ENCODE data around the gene CPNE2. TPM values are rescaled to one million over a fixed set of nuclear protein-coding genes. Genes with fewer than 3 reads are reported as not detected.

Gene CPNE2
- total RNA-seq, 1 experiment from 2014 or later = 43.4 TPM

GRCh38 chr16:57148481-57148880, 56.1 kb downstream of the CPNE2 start:
- CTCF ChIA-PET = no interaction called here
- H3K9me3 ChIP-seq (ENCODE audit: control insufficient read depth, insufficient read depth, low read depth, low read length) = no peaks in the 10 kb centered on the region
- in situ Hi-C loops (cut with HindIII; ENCODE audit: low pct_unique_long_range_greater_than_20kb, low sequenced_read_pairs) (no loop called here), intact Hi-C loops (cut with micrococcal nuclease; ENCODE audit: unreplicated experiment) (loop anchor here (10.0 kb wide), 1 partner anchor 64 kb away; no protein-coding TSS in a partner anchor)
- no peak overlapping the region for H3K4me3 ChIP-seq (ENCODE audit: low read depth in 2 of 2, low read length in 2 of 2)
- H3K36me3 ChIP-seq (ENCODE audit: control insufficient read depth, insufficient read depth, low read length) = 0 out of 2 replicates have a peak, but pooled peaks cover 1% of the 10 kb centered on the region
- no peaks in the 10 kb centered on the region for H3K27me3 ChIP-seq (ENCODE audit: control insufficient read depth, insufficient read depth, low read length)
- H3K27ac ChIP-seq (ENCODE audit: low read length) = no peak overlapping the region
- H3K4me1 ChIP-seq (ENCODE audit: control insufficient read depth, insufficient read depth, low read length) = no peaks in the 10 kb centered on the region
- TF ChIP-seq POLR2AphosphoS5 (IDR thresholded peaks at IDR 0.05; ENCODE audit: low read depth, low read length) = no peak
- TF ChIP-seq, protein P1, sequence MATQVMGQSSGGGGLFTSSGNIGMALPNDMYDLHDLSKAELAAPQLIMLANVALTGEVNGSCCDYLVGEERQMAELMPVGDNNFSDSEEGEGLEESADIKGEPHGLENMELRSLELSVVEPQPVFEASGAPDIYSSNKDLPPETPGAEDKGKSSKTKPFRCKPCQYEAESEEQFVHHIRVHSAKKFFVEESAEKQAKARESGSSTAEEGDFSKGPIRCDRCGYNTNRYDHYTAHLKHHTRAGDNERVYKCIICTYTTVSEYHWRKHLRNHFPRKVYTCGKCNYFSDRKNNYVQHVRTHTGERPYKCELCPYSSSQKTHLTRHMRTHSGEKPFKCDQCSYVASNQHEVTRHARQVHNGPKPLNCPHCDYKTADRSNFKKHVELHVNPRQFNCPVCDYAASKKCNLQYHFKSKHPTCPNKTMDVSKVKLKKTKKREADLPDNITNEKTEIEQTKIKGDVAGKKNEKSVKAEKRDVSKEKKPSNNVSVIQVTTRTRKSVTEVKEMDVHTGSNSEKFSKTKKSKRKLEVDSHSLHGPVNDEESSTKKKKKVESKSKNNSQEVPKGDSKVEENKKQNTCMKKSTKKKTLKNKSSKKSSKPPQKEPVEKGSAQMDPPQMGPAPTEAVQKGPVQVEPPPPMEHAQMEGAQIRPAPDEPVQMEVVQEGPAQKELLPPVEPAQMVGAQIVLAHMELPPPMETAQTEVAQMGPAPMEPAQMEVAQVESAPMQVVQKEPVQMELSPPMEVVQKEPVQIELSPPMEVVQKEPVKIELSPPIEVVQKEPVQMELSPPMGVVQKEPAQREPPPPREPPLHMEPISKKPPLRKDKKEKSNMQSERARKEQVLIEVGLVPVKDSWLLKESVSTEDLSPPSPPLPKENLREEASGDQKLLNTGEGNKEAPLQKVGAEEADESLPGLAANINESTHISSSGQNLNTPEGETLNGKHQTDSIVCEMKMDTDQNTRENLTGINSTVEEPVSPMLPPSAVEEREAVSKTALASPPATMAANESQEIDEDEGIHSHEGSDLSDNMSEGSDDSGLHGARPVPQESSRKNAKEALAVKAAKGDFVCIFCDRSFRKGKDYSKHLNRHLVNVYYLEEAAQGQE (IDR thresholded peaks at IDR 0.05; ENCODE audit: insufficient read depth in 1 of 2, low read depth in 2 of 2, low read length in 1 of 2) = no peak
- no peak for TF ChIP-seq TCF7L2 (IDR thresholded peaks at IDR 0.05; ENCODE audit: low read depth, low read length)
- no peak for TF ChIP-seq SIN3A (IDR thresholded peaks at IDR 0.05; ENCODE audit: borderline replicate concordance, insufficient read depth, low read depth, low read length)
- TF ChIP-seq, protein P2, sequence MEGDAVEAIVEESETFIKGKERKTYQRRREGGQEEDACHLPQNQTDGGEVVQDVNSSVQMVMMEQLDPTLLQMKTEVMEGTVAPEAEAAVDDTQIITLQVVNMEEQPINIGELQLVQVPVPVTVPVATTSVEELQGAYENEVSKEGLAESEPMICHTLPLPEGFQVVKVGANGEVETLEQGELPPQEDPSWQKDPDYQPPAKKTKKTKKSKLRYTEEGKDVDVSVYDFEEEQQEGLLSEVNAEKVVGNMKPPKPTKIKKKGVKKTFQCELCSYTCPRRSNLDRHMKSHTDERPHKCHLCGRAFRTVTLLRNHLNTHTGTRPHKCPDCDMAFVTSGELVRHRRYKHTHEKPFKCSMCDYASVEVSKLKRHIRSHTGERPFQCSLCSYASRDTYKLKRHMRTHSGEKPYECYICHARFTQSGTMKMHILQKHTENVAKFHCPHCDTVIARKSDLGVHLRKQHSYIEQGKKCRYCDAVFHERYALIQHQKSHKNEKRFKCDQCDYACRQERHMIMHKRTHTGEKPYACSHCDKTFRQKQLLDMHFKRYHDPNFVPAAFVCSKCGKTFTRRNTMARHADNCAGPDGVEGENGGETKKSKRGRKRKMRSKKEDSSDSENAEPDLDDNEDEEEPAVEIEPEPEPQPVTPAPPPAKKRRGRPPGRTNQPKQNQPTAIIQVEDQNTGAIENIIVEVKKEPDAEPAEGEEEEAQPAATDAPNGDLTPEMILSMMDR (IDR thresholded peaks at IDR 0.05) = no peak
- DNase-seq (ENCODE audit: low read depth, low spot score) = no peak
- no peak for ATAC-seq
- no TSS peak for BruUV-seq (replicated peaks)
- POLR2A ChIA-PET = no interaction called here

GRCh38 chr16:57149391-57149790, 57.0 kb downstream of the CPNE2 start:
- ChIA-PET POLR2A (interaction anchor here (0.5 kb wide), 1 partner anchor 93 kb away, joined by 3 read pairs; no protein-coding TSS in a partner anchor), CTCF (no interaction called here)
- ATAC-seq = no peak

More at GRCh38 chr16:57149391-57149790, 57.0 kb downstream of the CPNE2 start:
- TF ChIP-seq, protein P1 (IDR thresholded peaks at IDR 0.05; ENCODE audit: insufficient read depth in 1 of 2, low read depth in 2 of 2, low read length in 1 of 2) = no peak
- no peak for TF ChIP-seq TCF7L2 (IDR thresholded peaks at IDR 0.05; ENCODE audit: low read depth, low read length)
- TF ChIP-seq, protein P2 (IDR thresholded peaks at IDR 0.05) = no peak
- TF ChIP-seq POLR2AphosphoS5 (IDR thresholded peaks at IDR 0.05; ENCODE audit: low read depth, low read length) = no peak
- no peak for TF ChIP-seq SIN3A (IDR thresholded peaks at IDR 0.05; ENCODE audit: borderline replicate concordance, insufficient read depth, low read depth, low read length)
- no TSS peak for BruUV-seq (replicated peaks)
- Histone ChIP-seq H3K4me1 (ENCODE audit: control insufficient read depth, insufficient read depth, low read length) (no peaks in the 10 kb centered on the region), H3K27ac (ENCODE audit: low read length) (no peak overlapping the region), H3K36me3 (ENCODE audit: control insufficient read depth, insufficient read depth, low read length) (0 out of 2 replicates have a peak, but pooled peaks cover 4% of the 10 kb centered on the region), H3K27me3 (ENCODE audit: control insufficient read depth, insufficient read depth, low read length) (no peaks in the 10 kb centered on the region), H3K9me3 (ENCODE audit: control insufficient read depth, insufficient read depth, low read depth, low read length) (no peaks in the 10 kb centered on the region), H3K4me3 (ENCODE audit: low read depth in 2 of 2, low read length in 2 of 2) (no peak overlapping the region)
- intact Hi-C loops (cut with micrococcal nuclease; ENCODE audit: unreplicated experiment) (loop anchor here (10.0 kb wide), 1 partner anchor 65 kb away; no protein-coding TSS in a partner anchor), in situ Hi-C loops (cut with HindIII; ENCODE audit: low pct_unique_long_range_greater_than_20kb, low sequenced_read_pairs) (no loop called here)
- DNase-seq (ENCODE audit: low read depth, low spot score) = no peak
